CD1c-positive myeloid dendritic cell (primary cell): ENCODE results near the gene ISG20.

ENCODE experiments used
- DNase-seq: peaks from one replicate; pipeline ENCODE4 v3.0.0-alpha.2; 2016; ENCODE audit errors: extremely low spot score

The ISG20 gene

DNA sequence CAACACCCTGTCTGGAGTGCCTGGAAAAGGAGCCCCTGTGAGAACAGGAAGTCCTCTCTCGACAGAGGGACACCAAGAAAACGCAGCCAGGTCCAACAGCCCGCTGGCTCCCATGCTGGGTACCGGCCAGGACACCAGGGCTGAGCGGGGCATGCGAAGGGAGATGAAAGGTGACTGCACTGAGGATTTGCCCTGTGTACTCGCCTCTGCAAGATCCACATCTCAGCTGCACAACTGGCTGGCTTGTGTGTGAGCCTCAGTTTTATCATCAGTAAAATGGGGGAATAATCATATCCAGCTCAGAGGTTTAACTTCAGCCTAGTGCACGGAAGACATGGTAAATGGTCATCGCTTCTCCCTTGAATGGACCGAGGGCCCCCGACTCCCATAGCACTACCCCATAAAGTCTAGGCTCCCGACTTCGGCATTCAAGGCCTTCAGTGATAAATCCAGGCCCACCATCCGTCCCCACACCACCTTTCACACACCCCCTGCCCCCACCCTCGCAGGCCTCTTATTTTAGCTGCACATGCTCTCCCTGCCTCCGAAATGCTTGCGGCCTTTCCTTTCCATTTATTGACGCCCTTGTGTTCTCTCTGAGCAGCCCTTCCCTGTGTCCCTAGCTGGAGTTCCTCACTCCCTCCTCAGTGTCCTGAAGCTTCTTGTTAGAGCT lies 15.8 kb downstream of the ISG20 start:
- no peak for DNase-seq

DNA sequence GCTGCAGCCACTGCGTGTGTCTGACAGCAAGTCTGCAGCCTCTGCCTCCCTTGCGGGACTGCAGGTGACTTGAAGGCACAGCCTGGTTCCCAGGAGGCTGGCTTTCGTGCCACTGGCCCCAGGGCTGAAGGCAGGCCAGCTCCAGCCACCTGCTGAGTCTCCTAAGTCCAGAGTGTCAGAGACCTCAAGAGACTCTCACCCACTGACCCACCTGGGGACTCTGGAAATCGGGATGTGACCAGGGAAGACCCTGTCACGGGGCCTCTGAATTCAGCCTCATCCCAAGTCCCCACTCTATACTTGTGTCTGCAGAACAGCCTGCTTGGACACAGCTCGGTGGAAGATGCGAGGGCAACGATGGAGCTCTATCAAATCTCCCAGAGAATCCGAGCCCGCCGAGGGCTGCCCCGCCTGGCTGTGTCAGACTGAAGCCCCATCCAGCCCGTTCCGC lies 16.3 kb downstream of the ISG20 start:
- DNase-seq = no peak

DNA sequence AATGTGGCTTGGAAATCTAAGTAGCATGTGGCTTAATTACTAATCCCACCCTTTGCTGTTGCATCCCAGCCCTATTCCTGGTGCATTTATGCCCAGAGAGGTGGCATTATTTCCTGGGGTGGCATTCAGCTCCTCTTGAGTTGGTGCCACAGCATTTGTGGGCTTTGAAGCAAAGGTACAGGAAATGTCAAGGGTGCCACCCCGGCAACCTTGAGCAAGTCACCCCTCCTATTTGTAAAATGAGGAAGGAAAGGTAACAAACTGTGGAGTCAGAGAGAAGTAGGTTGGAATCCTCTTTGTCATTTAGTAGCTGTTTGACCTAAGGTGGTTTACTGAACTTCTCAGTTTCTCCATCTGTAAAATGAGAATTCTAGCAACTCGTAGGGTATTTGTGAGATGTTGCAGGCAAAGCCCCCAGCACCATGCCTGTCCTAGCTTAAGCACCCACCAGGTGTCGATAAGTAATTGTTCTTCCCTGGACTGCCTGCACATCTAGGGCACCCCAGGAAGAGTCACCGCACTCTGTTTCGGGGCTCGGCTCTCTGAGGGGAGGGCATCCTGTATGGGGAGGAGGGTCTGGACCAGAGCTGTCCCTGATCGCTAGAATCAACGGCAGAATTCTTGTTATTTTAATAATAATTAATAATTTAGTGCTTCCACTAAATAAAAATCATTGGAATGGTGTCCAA lies 17.1 kb downstream of the ISG20 start:
- no peak for DNase-seq

DNA sequence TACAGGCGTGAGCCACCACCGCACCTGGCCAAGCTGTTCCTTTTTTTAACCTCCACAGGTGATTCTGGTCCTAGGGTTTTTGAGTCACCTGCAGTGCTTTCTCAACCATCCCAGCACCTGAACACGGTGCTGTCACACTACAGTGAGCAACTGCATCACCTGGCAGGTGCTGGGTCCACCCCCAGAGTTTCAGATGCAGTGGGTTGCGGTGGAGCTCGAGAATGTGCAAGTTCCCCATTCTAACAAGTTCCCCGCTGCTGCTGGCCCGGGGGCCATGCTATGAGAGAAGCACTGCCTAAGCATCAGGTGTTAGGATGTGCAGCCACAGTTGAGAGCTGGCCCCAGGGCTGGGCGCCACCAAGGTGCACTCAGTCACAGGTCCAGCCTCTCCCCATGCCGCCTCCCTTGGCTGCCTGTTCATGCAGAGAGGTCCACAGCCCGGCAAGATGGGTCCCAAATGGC lies 18.0 kb downstream of the ISG20 start:
- DNase-seq = no peak

DNA sequence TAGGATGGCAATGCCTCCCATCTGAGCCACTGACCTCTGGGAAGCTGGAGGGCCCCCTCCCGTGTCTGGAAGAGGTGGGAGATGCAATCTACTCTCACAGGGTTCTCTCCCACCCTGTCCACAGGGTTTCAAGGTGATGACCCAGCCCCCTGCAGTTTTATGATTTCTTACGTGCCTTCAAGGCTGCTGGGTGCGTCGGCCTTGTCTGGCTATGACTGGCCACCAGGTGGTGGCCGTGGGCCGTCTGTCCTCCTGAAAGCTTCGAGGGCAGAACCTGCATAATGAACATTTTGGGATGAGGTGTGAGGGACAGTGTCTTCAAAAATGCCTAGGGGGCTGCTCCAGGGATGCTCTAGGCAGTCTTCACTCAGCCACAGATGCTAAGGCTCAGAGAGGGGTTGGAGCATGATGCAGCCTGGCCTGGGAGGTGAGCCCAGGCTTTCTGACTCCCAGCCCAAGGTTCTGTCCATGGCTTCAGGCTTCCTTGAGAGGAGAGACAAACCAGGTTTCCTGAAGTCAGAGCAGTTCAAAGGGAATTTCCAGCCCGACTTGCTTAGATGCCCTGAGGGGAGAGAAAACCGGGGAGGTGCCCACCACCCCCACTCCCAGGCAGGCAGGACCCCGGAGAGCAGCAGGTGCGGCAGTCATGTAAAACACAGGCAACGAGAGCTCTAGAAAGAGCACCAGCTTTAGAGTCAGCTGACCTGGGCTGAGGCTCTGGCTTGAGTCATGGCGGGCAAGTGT lies 18.7 kb downstream of the ISG20 start:
- no peak for DNase-seq

DNA sequence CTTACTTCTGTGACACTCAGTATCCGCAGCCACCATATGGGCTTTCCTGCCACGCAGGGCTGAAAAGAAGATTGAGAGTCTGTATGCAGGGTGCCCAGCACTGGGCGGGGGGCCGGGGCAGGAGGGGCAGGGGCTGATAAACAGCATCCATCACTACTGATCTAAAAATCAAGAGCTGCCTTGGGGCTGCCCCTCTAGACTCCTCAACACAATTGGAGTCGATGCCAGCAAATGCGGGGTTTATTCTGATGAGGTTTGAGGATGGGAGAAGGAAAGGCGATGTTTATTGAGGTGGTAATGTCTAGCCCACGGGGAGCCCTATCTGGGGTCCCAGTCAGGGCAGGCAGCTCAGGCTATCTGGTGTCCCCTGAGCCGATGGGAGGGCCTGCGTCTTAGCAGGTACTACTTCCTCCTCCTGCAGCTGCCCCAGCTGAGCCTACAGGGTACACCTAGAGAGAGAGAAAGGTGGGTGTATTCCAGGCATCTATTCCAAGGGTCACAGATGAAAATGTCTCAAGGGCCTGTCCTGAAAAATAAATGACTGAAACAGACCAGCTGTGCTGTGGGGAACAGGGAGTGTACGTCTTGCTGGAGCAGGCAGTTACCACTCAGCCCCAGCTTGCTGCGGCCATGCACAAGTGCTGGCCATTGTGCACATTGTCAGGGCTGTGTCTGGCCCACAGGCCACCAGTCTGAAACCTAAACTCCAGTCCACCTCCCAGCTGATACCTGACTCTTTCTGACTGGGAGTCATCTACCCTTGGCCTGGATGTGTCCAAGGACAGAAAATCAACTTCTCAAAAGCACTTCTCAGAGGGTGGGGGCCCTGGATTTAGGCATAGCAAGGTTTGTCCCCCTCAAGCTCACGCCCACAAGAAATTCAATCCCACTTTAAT lies 19.5 kb downstream of the ISG20 start:
- DNase-seq = no peak

DNA sequence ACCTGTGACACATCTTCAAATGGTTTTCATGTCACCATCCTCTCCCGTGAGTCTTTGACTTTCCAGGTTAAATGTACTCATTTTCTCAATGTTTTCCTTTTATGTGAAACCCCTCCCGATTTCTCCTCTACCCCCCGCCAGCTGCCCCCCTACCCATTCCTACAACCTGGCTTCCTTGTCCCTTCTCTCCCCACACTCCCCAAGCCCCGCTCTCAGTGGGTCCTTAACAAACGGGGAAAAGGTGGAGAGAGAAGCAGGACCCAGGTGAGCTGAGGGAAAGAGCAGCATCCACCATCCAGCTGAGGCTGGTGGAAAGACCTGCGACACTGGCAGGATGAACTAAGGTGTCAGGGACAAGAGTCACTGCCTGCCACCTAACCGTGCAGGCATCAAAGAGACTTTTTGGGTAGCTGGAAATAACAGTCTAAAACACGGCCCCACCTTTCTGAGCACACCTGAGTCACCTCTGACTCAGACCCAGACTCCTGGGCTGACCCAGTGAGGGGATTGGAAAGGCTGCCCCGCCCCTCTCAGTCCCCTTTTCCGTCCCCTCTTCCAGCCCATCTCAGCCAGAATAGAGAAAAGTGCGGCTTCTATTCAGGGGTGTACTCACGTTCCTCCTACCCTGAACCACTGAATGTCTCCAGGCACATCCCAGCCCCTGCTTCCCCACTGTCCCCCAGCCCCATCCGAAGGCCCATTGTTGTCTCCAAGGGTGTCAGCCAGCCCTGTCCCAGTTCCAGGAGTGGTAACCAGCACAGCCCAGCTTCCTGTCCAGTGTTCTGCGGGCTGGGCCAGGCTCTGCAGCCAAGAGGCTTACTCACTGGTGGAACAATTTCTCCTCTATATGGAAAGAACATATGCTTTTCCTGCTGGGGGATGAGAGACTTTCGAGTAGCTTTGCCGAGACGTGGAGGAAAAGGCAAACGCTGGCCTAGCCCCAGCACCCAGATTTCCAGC lies 20.4 kb downstream of the ISG20 start:
- DNase-seq = no peak

DNA sequence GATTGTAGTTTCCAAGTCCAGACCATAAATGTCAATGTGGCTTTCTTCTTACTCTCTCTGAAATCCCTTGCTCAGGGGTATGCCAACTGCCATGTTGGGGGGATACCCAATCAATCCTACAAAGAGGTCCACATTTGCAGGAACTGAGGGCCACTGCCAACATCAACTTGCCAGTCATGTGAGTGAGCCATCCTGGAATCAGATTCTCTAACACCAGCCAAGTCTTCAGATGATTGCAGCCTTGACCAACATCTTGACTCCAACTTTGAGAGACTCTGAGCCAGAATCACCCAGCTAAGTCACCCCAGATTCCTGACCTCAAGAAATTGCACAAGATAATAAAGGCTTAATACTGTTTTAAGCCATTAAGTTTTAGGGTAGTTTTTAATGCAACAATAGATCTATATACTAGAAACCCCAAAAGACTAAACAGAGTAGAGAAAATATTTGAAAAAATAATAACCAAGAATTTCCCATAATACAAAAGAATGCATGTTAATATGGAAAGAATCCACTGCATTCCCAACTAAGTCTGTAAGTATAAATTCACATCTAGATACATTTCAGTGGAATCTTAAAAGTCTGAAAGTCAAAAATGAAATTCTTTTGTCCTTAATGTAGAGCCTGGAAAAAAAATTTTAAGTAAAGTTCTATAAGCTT lies 22.4 kb downstream of the ISG20 start:
- no peak for DNase-seq

DNA sequence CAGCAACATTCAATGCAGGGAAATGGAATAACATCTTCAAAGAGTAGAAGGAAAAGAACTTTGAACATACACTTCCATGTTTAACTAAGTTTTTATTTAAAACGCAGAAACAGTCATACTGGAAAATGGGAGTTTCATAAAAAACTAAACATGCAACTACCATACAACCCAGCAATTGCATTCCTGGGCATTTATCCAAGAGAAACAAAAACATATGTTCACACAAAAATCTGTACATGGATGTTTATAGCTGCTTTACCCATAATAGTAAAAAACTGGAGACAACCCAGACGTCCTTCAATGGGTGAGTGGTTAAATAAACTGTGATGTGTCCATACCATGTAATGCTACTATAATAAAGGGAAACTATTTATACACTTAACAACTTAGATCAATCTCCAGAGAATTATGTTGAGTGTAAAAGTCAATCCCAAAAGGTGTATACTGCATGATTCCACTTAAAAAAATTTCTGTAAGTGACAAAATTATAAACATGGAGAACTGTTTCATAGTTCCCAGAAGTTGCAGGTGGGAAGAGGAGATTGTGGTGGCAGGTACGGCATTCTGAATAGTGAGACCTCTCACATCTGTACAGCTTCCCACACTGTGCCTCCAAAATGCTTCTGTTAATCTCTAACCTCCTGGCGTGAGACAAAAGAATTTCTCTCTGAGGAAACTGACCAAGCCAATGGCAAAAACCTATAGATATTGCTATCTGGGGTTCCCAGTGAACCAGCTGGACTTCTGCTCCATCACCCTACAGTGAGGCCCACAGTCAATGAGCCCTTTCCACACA lies 23.1 kb downstream of the ISG20 start:
- no peak for DNase-seq

DNA sequence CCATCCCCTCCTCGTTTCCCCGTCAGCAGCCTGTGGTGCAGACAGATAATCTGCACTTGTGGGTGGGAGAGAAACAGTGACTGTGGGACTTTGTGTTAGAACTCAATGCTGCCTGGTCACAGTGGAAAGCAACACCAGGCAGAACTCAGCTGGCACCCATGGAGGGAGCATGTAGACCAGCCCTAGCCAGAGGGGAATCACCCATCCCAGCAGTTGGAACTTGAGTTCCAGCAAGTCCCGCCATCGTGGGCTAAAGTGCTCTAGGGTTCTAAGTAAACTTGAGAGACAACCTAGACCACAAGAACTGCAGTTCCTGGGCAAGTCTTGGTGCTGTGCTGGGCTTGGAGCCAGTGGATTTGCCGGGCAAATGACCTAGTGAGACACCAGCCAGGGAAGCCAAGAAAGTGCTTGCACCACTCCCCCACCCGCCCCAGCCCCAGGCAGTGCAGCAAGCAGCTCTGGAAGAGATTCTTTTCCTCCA lies 24.4 kb downstream of the ISG20 start:
- no peak for DNase-seq

DNA sequence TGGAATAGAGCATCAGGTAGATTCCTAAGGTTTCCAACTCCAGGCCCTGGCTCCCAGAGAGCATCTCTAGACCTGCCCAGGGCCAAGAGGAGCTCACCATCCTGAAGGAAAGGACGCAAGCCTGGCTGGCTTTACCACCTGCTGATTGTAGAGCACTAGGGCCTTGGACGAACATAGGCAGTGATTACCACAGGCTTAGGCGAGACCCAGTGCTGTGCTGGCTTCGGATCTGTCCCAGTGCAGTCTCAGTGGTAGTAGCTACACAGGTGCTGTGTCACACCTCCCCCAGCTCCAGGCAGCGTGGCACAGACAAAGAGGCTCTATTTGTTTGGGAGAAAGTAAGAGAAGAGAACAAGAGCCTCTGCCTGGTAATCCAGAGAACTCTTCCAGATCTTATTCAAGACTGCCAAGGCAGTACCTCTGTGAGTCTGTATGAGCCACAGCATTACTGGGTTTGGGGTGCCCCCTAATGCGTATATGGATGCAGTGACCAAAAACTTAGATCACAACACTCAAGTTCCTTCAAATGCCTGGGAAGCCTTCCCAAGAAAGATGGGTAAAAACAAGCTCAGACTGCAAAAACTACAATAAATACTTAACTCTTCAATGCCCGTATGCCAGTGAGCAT lies 25.4 kb downstream of the ISG20 start:
- DNase-seq = peak; percentile 35

DNA sequence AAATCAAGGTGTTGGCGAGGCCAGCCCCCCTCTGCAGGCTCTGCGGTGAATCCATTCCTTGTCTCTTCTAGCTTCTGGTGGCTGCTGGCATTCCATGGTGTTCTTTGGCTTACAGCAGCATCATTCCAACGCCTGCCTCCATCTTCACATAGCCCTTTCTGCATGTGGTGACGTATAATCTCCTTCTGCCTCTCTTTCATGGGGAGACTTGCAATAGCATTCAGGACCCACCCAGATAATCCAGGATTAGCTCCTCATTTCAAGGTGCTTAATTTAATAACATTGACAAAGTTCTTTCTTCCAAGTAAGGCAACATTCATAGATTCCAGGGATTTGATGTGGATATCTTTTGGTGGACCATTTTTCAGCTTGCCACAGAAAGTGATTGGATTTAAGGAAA lies 35.8 kb downstream of the ISG20 start:
- no peak for DNase-seq

DNA sequence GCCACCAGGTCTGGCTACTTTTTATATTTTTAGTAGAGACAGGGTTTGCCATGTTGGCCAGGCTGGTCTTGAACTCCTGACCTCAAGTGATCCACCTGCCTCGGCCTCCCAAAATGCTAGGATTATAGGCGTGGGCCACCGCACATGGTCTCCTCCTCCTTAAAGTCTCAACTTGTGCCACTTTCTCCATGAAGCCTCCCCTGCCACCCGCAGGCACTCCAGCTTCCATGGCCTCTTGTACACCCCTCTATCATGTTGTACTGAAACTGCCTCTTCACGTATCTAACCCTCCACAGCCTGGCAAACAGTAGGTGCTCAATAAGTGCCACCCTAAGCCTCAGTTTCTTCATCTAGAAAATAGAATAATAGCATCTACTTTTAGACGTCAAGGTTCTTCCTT lies 39.9 kb downstream of the ISG20 start:
- DNase-seq = no peak

DNA sequence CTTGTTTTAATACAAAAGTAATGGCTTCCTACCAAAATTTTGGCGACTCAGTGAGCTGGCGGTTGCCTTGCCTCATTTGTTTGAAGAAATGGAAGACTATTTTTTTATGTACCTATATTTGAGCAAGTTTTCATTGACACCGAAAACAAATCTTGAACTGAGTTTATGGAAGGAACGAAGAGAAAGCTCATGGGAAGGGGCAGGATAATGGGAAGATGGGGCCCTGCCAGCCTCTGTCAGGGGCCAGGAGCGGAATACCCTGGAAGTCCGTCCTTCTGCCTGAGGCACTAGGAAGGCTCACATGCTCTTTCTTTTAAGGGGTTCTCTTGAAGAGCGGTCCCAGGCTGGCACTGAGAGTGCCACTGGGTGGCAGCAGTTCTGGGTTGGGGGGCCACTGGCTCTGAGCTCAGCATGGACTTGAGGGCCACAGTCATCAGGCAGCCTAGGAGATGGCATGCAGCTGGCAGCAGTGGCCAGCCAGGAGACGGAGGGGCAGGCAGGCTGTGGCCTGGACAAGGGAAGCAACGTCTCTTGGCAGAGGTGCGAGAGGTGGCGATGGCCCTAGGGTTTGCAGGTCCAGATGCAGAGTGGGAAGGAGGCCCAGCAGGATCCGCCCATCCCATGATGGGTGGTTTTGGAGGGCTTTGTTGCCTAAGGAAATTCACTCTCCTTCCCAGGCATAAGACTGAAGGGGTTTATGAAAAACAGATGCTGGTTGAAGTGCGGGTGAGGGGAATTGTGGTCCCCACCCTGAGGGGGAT lies 41.6 kb downstream of the ISG20 start:
- DNase-seq = no peak

DNA sequence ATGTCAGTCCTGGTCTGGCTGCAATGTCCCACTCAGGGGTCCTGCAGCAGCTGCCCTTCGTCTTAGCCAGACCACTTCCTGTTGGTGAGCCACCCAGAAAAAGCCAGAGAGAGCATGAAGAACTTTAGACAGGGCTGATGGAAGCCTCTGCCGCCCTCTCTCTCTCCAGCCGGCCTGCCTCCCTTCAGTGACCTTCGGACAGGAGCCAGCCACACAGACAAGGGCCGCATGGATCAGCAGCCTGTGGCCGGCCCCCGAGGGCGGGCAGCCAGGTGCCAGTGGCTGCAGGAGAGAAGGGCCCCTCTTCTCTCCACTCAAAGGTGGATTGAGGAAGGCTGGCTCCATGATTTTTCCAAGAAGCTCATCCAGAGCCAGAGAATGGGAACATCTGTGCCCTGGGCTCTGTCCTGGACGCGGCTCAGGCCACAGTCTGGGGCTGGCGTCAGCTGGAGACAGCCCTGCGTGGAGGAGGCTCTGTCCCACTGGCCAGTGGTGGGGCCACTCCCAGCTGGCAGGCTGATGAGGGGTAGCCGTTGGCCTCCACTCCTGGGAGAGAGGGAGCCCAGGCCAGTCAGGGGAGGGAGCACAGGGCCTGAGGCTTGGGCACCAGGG lies 42.9 kb downstream of the ISG20 start:
- no peak for DNase-seq

DNA sequence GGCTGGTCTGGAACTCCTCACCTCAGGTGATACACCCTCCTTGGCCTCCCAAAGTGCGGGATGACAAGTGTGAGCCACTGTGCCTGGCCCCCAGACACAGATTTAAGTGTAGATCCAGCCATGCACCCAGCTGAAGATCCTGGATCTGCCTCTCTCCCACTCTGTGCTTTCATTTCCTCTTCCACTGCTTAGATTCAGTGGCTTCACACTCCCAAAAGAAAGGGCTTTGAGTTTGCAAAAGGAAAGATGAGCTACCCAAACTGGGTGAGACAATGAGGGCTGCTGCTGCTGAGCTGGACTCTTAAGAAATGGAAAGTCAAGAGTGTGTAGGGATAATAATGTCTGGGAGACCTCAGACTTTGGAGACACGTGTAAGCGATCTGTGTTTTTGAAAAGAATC lies 45.5 kb downstream of the ISG20 start:
- no peak for DNase-seq

DNA sequence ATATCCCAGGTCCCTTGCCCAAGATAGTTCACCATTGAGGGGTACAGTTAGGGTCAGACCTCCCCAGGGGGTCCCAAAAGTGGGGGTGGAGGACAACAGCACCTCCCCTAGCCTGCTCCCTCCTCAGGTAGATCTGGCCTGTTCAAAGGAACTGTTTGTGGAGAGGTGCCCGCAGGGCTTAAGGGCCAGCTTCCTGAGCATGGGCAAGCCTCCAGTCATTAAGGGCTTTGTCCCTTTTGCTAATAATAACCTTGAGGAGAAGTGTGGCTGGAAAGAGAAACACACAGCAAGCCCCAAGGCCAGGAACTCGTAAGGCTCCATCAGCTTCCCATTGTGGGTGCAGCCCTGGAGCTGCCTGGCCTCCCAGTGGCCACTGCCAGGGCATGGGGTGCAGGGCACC lies 47.4 kb downstream of the ISG20 start:
- DNase-seq = no peak
